HG02852 (cell line): ENCODE measurements around the gene KIF12.
"Not testable (repeated sequence)": the region's sequence is repeated elsewhere in the genome, so short reads cannot be mapped to it uniquely, and the experiment has no call there.

ENCODE experiments used
- ATAC-seq: cut with Tn5 transposase; IDR thresholded peaks from one replicate; pipeline ENCODE4 v1.9.1; 2021; ENCODE audit warnings: mild to moderate bottlenecking, moderate library complexity; ENCODE audit not compliant: unreplicated experiment

The KIF12 gene

DNA sequence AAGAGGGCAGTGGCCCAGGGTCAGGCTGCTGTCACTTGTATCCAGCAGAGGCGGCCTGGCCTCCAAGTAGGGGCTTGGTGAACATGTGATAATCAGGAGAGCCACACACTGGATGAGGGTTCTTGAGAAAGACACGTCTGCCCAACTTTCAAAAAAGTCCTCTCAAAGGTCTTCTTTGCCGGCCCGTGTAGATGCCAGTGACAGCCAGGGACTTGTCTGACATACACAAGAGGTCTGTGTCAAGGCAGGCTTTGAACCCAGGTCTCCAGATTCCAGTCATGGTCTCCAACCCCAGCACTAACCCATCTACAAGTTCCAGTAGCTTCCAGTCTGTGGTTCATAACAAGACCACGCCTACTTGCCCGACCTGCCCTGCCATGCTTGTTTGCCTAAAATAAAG, 13.1 kb downstream of the KIF12 start:
- no peak for ATAC-seq

DNA sequence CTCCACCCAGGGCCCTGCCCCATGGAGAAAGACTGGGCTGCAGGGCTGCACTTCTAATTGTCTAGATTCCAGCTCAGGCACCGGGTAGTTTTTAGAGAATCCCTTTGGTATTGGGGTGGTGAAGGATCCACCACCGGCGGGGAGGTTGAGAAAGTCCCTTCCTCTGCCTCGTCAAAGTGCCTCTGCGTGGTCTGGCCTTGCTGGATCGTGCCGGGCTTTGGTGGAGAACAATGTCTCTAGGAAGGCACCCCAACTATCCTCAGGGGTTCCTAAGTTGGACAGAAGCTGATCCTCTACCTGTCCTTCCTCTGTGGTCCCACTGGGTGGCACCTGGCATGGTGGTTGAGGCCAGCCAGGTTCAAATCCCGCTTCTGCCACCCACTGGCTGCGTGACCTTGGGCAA, 13.7 kb downstream of the KIF12 start:
- ATAC-seq: no peak

DNA sequence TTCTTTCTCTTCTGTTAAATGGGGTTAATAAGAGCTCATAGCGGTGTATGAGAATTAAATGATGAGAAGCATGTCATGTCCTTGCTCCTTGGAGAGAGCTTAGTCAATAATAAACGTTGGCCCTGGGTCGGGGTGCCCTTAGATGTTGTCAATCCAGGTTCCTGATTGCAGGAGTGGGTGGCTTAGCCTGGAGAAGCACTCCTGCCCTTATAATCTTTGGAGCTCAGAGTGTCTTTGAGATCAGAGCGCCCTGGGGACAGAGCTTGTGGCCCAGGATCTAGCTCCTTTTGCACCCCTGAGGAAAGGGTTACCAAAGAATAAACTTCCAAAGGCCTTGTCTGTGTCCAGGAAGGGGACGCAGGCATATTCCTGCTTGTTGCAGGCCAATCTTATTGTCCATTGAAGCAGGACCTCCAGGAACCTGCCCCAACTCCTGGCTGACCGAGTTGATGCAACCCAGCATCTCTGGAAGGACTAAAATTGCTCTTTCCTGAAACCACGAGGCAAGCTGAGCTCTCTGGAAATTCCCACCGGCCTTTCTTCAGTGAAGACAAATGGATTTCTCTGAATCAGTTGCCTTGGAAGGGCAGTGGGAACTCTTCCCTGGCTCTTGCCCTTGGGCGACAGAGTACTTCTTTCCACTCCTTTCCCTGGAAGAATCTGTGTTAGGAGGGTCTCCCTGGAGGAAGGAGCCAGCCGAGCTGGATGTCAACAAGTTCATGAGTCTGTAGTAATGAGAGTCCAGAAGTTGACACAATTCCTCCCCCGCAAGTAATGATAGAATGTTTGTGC, 14.6 kb downstream of the KIF12 start:
- no peak for ATAC-seq

DNA sequence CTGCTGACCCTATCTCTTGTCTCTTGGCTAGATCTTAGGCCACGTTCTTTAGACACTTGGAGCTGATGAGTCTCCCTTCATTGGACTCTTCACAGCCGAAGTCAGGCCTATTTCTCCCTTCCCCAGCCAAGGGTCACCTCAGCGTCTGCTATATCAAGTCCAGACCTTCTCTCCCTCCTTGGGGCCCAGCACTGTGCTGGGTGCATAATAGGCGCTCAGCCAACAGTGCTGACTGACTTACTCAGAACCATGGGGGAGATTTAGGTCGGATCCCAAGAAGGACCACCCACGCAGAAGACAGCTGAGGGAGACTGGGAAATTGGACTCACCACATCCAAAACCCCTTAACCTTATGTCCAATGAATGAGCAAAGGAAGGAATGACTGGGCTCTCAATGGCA, 15.4 kb downstream of the KIF12 start:
- ATAC-seq: no peak

DNA sequence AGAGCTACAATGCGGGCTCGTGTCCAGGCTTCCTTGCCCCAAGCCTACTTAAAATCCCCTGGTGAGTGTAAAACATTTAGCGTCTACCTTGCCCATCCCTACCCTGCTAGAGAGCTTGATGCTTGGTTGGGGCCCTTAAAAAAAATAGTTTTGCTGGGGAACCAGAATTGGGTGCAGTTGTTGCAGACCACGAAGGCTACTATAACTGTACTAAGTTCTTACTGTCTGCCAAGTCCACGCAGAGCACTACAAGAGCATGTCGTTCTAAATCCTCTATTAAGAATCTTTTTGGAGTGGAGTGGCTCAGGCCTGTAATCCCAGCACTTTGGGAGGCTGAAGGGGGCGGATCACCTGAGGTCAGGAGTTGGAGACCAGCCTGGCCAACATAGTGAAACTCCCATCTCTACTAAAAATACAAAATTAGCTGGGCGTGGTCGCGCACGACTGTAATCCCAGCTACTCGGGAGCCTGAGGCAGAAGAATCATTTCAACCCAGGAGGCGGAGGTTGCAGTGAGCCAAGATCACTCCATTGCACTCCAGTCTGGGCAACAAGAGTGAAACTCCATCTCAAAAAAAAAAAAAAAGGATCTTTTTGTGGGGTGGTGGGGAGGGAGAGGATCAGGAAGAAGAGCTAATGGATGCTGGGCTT, 16.2 kb downstream of the KIF12 start:
- not testable (repeated sequence) for ATAC-seq

DNA sequence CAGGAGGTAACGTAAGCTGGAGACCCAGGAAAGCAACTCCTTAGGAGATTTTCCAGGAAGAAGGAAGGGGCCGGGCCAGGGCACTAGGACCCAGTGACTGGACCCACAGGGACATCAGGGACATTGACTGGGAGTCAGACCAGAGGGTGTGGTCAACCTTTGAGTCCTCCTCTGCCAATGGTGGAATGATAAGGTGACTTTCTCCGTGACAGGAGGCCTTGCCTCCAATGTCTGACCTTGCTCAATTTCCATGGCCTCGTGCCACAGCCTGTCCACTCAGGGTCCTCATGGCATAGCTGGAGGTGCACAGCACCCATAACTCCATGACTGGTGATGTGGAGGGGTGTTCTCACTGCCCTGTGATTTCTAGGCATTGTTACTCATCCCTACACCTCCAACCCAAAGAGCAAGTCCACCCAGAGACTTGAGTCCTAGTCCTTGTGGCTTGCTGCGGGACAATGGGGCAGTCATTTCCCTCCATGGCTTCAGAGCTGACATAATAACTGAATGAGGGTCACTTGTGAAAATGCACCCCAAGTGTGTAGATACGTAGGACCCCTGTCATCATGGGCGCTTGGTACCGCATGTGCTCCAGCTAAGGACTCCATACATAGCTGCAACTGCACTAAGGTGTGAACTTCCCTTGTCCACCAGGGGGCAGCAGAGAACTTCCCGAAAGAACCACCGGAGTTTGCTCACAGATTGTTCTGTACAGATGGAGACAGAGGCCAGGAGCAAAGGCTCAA, 16.9 kb downstream of the KIF12 start:
- ATAC-seq: peak; percentile 83

DNA sequence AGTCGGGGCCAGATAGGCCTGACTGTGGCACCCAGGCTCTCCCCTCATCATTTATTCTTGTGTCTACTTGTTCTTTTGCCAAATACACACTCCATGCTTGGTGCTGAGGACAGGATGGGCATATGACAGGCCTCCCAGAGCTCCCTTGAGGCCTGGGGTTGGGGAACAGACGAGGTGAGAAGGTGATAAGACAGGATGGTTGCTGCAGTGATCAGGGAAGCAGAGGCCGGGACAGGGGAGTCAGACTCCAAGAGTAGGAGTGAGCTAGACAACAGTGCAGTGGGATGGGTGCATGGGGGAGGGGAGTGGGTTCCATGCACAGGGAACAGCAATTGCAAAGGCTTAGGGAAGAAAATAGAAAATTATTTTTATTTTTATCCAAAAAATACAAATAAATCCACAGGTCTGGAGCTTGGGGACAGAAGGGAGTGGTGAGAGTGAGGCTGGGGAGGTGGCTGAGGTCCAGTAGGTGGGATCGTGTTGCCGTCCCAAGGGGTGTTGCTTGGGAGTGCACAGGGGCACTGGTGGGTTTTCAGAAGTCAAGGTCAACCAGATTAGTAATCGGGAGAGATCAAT, 17.6 kb downstream of the KIF12 start:
- no peak for ATAC-seq

DNA sequence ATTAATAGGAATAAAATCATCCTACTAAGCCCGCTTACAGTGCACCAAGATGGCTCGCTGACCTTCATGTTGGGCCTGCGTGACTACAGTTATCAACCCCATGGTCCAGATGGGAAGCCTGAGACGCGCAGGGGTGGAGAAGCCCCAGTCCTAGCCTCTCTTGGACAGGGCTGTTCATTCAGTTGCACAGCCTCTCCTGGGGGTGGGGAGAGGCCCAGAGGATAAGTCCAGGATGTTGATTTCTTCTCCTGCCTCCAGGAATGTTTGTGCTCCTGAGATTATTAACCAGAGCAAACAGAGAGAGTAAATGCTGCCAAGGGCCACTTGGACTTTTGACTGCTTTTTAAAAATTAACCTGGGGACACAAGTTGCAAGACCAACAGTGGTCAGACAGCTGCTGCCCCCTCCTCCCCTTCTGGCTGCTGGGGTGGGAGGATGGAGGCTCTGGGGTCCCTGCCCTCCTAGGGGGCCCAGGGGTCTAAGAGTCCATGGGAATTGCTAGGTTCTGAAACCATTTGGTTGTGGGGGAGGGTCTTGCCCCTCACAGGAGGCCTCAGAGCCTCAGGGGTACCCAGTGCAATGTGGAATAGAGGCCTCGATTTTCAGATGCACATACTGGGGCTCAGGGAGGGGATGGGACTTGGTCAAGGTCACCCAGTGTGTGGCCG, 18.2 kb downstream of the KIF12 start:
- no peak for ATAC-seq

DNA sequence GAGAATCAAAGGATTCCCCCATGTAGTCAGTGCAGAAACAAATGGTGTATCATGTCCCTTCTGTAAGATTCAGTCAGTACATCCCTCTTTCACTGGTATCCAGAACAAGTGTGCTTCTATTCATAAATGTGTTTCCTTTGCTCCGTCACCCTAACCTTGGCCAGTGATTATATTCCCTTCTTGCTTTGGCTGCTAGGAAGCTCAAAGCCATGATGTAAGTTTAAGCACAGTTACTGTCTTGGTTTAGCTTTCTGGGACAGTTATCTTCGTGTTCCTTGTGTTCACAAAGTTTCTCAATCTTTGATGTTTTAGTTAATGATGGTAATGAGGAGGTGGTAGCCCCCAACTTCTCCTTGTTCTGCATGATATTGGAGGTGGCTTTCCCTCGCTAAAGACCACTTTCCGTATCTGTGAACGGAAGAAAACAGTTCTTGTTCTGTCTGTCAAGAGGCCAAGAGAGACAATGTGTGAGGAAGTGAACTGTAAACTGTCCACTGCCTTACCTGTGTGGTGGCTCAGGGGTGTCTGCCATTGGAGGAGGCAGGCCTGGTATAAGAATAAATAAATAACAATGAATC, 18.8 kb downstream of the KIF12 start:
- no peak for ATAC-seq

DNA sequence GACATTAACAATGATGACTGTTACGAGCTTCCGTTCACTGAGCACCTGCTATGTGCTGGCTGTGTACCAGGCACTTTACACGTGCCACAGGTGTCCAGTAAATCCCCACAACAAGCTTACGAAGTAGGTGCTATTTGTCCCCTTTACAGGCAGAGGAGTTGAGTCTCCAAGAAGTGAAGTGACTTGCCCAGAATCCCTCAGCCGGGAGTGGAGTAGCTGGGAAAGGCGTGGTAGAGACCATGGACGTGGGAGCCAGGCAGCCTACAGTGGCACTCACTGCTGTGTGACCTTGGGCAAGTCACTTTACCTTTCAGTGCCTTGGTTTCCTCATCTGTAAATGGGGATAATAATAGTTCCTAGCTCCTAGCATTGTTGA, 20.3 kb downstream of the KIF12 start:
- no peak for ATAC-seq

DNA sequence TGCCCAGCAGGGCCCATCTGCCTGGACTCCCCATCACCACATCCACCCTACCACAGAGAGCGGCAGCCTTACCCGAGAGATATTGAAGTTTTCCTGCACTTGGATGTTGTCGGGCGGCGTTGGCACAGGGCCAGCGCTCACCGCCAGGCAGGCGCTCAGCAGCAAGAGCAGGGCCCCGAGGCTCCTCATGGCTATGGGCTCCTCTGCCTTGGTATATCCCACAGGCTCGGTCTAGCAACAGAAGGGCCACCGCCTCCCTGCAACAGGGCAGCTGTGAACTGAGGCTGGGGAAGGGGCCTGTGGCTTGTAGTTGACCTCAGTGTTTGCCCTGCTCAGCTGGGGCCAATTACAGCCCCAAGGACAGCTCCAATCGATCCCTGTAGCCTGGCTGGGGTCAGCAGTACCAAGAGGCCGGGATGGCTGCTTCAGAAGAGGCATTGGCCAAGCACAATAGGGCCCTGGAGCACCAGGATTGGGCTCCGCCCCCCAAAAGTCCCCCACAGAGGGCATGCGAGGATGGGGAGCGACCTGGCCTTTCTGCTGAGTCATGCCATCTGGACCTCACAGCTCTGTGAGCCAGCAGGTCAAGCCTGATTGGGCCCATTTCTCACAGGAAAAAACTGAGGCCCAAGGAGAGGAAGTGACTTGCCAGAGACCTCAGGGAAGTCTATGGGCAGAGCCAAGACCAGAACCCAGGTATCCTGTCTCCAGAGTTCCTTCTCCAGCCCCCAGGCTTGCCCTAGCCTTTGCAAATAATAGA, 20.9 kb downstream of the KIF12 start, which contains the start of gene AMBP:
TSS of gene AMBP (minus strand) at position 280 of the 760 bp plus-strand sequence. CDS start at position 189, 91 bp downstream.
- ATAC-seq: no peak

DNA sequence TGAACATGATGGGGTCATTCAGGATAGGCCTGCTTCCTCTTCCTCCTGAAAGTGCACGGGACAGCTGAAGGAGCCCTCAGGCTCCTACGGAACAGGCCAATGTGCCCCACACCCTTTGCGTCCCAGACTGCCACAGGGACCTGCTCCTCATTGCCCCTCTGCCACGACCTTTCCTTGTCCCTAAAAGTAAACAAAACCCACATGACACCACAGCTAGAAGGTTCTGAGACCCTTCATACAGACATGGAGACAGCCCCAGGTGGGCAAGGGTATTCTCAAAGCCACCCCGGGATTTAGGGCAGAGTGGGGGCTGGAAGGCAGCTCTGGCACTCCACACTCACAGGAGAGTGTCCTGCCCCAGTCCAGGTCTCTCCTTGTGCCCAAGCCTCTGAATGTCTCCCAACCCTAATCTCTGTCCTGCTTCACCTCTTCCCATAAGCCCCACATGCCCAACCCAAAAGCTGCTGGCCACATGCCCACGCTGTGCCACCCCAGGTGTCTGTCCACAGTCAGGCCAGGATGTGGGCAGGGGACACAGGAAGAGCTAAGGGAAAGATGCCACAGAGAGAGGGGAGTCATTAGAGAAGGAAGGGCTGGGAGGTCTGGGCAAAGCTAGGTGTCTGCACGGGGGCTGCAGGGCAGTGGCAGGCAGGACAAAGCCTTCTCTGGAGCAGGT, 21.8 kb downstream of the KIF12 start:
- no peak for ATAC-seq

DNA sequence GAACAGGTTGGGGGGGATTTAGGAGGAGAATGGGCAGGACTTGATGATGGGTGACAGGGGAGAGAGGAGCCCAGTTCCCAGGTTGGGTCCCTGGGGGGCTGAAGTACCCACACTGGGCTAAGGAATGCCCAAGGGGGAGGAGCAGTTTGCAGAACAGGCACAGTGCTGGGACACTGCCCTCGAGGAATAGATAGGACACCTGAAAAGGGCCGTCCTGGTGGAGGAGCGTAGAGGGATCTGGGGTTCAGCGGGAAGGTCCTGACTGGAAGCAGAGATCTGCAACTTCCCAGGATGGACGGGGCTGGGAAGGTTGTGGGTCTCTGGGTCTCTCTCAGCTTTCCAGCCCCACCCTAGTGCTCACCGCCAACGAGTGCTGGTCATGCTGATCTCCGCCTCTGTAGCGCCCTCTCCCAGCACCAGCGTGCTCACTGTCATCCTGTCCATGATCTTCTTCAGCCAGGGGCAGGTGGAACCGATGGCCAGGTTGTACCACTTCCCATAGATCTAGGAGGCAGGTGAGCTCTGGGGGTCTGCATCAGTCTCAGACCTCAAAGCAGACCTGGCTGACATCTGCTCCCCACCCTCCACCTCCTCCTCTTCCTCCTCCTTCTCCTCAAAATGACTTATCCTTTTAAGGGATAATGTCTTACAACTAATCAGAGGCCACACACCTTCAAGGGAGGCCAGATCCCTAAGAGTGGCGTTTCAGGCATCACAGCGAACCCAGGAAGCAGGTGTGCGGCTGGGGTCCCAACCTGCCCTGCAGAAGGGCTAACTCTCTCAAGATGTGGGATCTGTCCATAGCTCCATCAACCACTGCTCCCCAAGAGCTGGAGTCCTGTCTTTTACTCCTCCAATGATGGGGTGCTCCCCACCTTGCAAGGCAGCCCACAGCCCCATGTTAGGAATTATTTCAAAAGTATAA, 22.6 kb downstream of the KIF12 start:
- no peak for ATAC-seq

DNA sequence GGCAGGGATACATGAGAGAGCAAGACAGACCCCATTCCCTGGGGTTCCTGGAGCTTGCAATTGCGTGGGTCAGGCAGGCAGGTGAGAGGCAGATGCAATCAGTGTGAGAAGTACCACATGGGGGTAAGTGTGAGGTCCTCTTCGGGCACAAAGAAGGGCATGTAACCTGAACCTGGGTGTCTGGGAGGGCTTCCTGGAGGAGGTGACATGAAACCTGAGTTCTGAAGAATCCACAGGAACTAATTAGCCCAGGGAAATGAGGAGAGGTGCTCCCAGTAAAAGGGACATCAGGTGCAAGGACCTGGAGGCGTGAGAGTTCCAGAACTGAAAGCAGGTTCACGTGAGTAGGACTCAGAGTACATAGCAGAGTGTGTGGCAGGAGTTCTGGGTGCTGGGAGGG, 23.5 kb downstream of the KIF12 start:
- no peak for ATAC-seq

DNA sequence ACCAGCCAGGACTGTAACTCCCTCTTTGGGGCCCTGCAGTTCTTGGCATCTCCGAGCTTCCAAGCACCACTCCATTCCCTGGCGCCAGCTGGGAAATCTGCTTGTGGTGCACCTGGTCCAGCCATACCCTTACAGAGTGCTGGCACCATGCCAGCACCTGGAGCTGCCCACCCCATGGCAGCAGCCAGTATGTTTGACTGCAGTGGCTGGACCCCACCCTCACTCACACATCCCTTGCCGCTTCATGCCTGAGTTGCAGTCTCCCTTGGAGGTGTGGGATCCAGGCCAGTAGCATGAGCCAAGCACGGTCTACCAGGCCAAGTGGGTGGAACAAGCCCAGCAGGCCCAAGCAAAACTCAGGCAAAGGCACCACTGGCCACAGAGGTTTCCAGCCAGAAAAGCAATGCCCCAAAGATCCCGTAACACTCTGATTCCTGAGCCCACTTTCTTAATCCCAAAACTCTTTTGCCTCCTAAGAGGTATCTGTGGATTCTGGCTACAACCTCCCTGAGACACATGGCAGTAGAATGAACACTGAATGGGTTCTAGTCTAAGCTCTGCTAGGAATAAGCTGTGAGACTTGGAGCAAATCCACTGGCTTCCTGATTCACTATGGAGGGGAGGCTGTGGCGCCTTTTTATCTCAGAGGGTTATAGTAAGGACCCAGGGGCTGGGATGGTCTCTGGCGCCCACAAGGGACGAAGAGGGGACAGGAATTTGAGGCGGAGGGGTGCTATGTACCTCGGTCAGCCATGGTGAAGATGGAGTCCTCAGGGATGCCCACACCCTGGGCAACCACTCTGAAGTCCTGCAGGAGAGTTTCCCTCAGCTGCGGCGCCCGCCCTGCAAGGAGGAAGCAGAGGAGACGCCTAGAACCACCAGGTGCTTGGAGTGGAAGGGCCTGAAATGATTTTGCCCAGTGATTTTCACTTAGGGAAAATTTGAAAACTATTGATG, 26.6 kb downstream of the KIF12 start:
- ATAC-seq: no peak

DNA sequence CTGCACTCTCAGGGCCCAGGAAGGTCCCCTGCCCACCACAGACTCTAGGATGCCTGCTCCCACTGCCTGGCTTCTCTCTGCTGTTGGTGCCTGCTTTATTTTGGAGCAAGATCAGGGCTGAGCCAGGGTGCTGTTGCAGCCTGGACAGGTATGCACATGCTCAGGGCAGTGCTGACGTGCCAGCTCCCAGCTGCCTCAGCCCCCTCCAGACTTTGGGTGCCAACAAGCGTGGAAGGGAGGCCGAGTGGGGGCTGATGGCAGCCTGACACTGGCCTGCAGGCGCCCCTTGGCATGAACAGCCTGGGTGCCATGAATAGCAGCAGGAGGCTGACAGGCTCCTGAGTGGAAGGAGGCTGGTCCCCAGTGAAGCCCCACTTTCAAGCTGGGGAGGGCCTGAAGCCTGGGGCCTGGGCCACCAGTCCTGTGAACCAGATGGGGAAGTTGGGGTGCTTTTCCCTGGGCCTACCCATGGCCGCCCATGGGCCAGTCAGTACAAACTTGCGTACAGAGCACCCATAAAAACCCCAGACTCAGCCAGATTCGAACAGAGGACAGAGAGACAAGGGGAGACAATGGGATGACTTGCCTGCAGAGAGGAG, 27.8 kb downstream of the KIF12 start:
- ATAC-seq: no peak
